Esophagus squamous epithelium (tissue), 5 donors: Measurements from ENCODE around the gene SLC28A3. TPM values are rescaled to one million over a fixed set of nuclear protein-coding genes. Genes with fewer than 3 reads are reported as not detected.
"Not testable (repeated sequence)": the region's sequence is repeated elsewhere in the genome, so short reads cannot be mapped to it uniquely, and the experiment has no call there.

Experiments
- DNase-seq: peaks from one replicate; lab custom pipeline; 2025; lab: John Stamatoyannopoulos, UW
- H3K27ac ChIP-seq, 4 donors: fragments of 200-600 bp; sonication (generic); one replicate each; pipeline ENCODE4 v1.5.1; 2016 to 2019; ENCODE audit warnings: mild to moderate bottlenecking in 1 of 4
- H3K27me3 ChIP-seq, 4 donors: fragments of 200-600 bp; sonication (generic); 1 replicate in 3 of 4; 2 replicates in 1 of 4; pipeline versions ENCODE4 v1.5.1 to v1.6.0; 2017 to 2021; ENCODE audit warnings: antibody characterized with exemption in 1 of 4
- H3K36me3 ChIP-seq, 3 donors: fragments of 200-600 bp; sonication (generic); one replicate each; pipeline ENCODE4 v1.5.1; 2016 to 2019
- H3K4me1 ChIP-seq, 3 donors: fragments of 200-600 bp; sonication (generic); one replicate each; pipeline ENCODE4 v1.5.1; 2017 to 2019
- H3K4me3 ChIP-seq, 4 donors: fragments of 200-600 bp; sonication (generic); 1 replicate in 3 of 4; 2 replicates in 1 of 4; pipeline ENCODE4 v1.5.1; 2016 to 2019; ENCODE audit warnings: mild to moderate bottlenecking in 2 of 4, moderate library complexity in 1 of 4
- H3K9me3 ChIP-seq, 3 donors: fragments of 200-600 bp; sonication (generic); one replicate each; pipeline ENCODE4 v1.5.1; 2016 to 2019
- CTCF ChIP-seq, 6 experiments: fragments of 450-650 bp in 4 of 6; fragments of 200-600 bp in 2 of 6; sonication (generic) in 2 of 6; IDR thresholded peaks; one replicate each; pipeline ENCODE4 v1.5.1; 2016 to 2019; ENCODE audit warnings: antibody characterized with exemption in 6 of 6, mild to moderate bottlenecking in 4 of 6, moderate library complexity in 4 of 6
- POLR2A ChIP-seq, 4 donors: fragments of 450-650 bp; IDR thresholded peaks; one replicate each; pipeline ENCODE4 v1.6.1; 2017; ENCODE audit warnings: antibody characterized with exemption in 4 of 4, mild to moderate bottlenecking in 4 of 4, moderate library complexity in 3 of 4
- WGBS, 2 donors: methylation state at CpG; one replicate each; pipeline ENCODE4 v1.1.5; 2018; 5-methylcytosine and 5-hydroxymethylcytosine counted together
- intact Hi-C: fragments of 100-400 bp; cut with DNase I; formaldehyde crosslinking; loops from one replicate; pipeline ENCODE4 v1.15.0; 2022
- total RNA-seq, 4 donors: library from RNA; depleted of rRNA; stranded (reverse); fragments of >200 nt; gene quantifications; one replicate each; pipeline ENCODE4 v1.1.0, GENCODE V29; 2016
- donor health status: DM: yes; HTN: yes; CAD: no.

The SLC28A3 gene
- total RNA-seq, 4 donors from 2014 or later = 0.95 to 16.1 (median 2.7) TPM

GRCh38 chr9:84374516-84374915 lies 34.0 kb upstream of the SLC28A3 start:
- H3K9me3 ChIP-seq = no peaks in the 10 kb centered on the region
- intact Hi-C loops = no loop called here
- TF ChIP-seq CTCF (IDR thresholded peaks at IDR 0.05) = no peak
- TF ChIP-seq POLR2A (IDR thresholded peaks at IDR 0.05) = no peak
- 22 to 25% methylated on average over 2 of the region's 2 CpGs for WGBS, 2 donors
- peaks cover 0 to 3% (median 0%) of the 10 kb centered on the region in 3 donors for H3K4me1 ChIP-seq
- H3K4me3 ChIP-seq = no peak overlapping the region
- peaks cover 0 to 6% (median 0%) of the 10 kb centered on the region in 4 donors for H3K27me3 ChIP-seq
- DNase-seq = no peak
- no peaks in the 10 kb centered on the region for H3K36me3 ChIP-seq
- H3K27ac ChIP-seq = no peak overlapping the region

GRCh38 chr9:84374013-84374412 lies 33.5 kb upstream of the SLC28A3 start:
- Histone ChIP-seq H3K36me3 (no peaks in the 10 kb centered on the region), H3K27me3 (peaks cover 0 to 6% (median 0%) of the 10 kb centered on the region in 4 donors), H3K4me3 (no peak overlapping the region), H3K9me3 (no peaks in the 10 kb centered on the region), H3K27ac (no peak overlapping the region), H3K4me1 (peaks cover 0 to 3% (median 0%) of the 10 kb centered on the region in 3 donors)
- intact Hi-C loops = no loop called here
- TF ChIP-seq CTCF (IDR thresholded peaks at IDR 0.05) (no peak), POLR2A (IDR thresholded peaks at IDR 0.05) (no peak)
- DNase-seq = no peak
- 36 to 44% methylated on average over 4 of the region's 4 CpGs for WGBS, 2 donors

- Histone ChIP-seq H3K27me3 (peaks cover 0 to 6% (median 0%) of the 10 kb centered on the region in 4 donors), H3K4me1 (peaks cover 0 to 3% (median 0%) of the 10 kb centered on the region in 3 donors), H3K36me3 (no peaks in the 10 kb centered on the region), H3K27ac (no peak overlapping the region), H3K4me3 (no peak overlapping the region), H3K9me3 (no peaks in the 10 kb centered on the region)
- DNase-seq = no peak
- no peak for TF ChIP-seq POLR2A (IDR thresholded peaks at IDR 0.05)
- no peak for TF ChIP-seq CTCF (IDR thresholded peaks at IDR 0.05)
- intact Hi-C loops = no loop called here
- 40 to 50% methylated on average over 2 of the region's 2 CpGs for WGBS, 2 donors
These were observed 31.2 kb upstream of the SLC28A3 start for GRCh38 chr9:84371737-84372136.

- Histone ChIP-seq H3K27me3 (peaks cover 0 to 6% (median 0%) of the 10 kb centered on the region in 4 donors), H3K4me1 (no peaks in the 10 kb centered on the region), H3K36me3 (no peaks in the 10 kb centered on the region), H3K9me3 (no peaks in the 10 kb centered on the region), H3K27ac (no peak overlapping the region), H3K4me3 (no peak overlapping the region)
- WGBS, 2 donors = 91 to 92% methylated on average over 2 of the region's 3 CpGs
- intact Hi-C loops = no loop called here
- no peak for DNase-seq
- TF ChIP-seq CTCF (IDR thresholded peaks at IDR 0.05) = no peak
- no peak for TF ChIP-seq POLR2A (IDR thresholded peaks at IDR 0.05)
These were observed 28.0 kb upstream of the SLC28A3 start for GRCh38 chr9:84368601-84369000.

- H3K27ac ChIP-seq, H3K9me3 ChIP-seq, H3K4me3 ChIP-seq, H3K4me1 ChIP-seq, DNase-seq, H3K36me3 ChIP-seq, H3K27me3 ChIP-seq, intact Hi-C loops: not testable (repeated sequence)
- 64 to 89% methylated on average over 8 to 10 of the region's 10 CpGs for WGBS, 2 donors
These were observed 27.2 kb upstream of the SLC28A3 start for GRCh38 chr9:84367726-84368125.

GRCh38 chr9:84366683-84367082 lies 26.1 kb upstream of the SLC28A3 start:
- 90% methylated on average over 1 of the region's 1 CpG; no CpG with 5 or more reads in 1 of the 2 donors for whole genome bisulfite sequencing, 2 donors

GRCh38 chr9:84364894-84365490 lies 24.4 kb upstream of the SLC28A3 start:
- H3K36me3 ChIP-seq, H3K27me3 ChIP-seq, H3K9me3 ChIP-seq, H3K4me3 ChIP-seq, H3K27ac ChIP-seq, intact Hi-C loops, H3K4me1 ChIP-seq, DNase-seq: not testable (repeated sequence)
- 65 to 68% methylated on average over 1 of the region's 1 CpG for WGBS, 2 donors

More at GRCh38 chr9:84366683-84367082, 26.1 kb upstream of the SLC28A3 start:
- Histone ChIP-seq H3K27ac (no peak overlapping the region), H3K4me1 (no peaks in the 10 kb centered on the region), H3K9me3 (no peaks in the 10 kb centered on the region), H3K27me3 (no peaks in the 10 kb centered on the region), H3K36me3 (no peaks in the 10 kb centered on the region), H3K4me3 (no peak overlapping the region)
- TF ChIP-seq POLR2A (IDR thresholded peaks at IDR 0.05) (no peak), CTCF (IDR thresholded peaks at IDR 0.05) (no peak)
- no peak for DNase-seq
- intact Hi-C loops = no loop called here
